Gastrocnemius medialis (tissue), 4 donors: ENCODE results near the gene MSI2. TPM values are rescaled to one million over a fixed set of nuclear protein-coding genes. Genes with fewer than 3 reads are reported as not detected.
A peak's percentile ranks its signal among the peaks of the same experiment; 100 is the strongest.

Experiments
- ATAC-seq, 2 donors: fragments of 150-250 bp; one replicate each; pipeline ENCODE4 v1.9.1; 2016
- DNase-seq, 2 donors: peaks; one replicate each; pipeline ENCODE4 v3.0.0-alpha.2; 2019
- H3K27ac ChIP-seq, 4 donors: fragments of 200-600 bp; sonication (generic); 1 replicate in 1 of 4; 2 replicates in 3 of 4; pipeline ENCODE4 v1.5.1; 2016 to 2018; ENCODE audit warnings: mild to moderate bottlenecking in 2 of 4, moderate library complexity in 1 of 4
- H3K27me3 ChIP-seq, 3 donors: fragments of 200-600 bp; sonication (generic) in 2 of 3; 1 replicate in 1 of 3; 2 replicates in 2 of 3; pipeline versions ENCODE4 v1.5.1 to v1.6.0; 2016 to 2019; ENCODE audit warnings: mild to moderate bottlenecking in 1 of 3, moderate library complexity in 1 of 3
- H3K36me3 ChIP-seq, 2 donors: fragments of 200-600 bp; sonication (generic) in 1 of 2; one replicate each; pipeline ENCODE4 v1.5.1; 2017 to 2018
- H3K4me1 ChIP-seq, 2 donors: fragments of 200-600 bp; sonication (generic) in 1 of 2; one replicate each; pipeline ENCODE4 v1.5.1; 2016 to 2017; ENCODE audit warnings: mild to moderate bottlenecking in 2 of 2
- H3K4me3 ChIP-seq, 4 donors: fragments of 200-600 bp; sonication (generic) in 3 of 4; 1 replicate in 1 of 4; 2 replicates in 3 of 4; pipeline ENCODE4 v1.5.1; 2016 to 2019; ENCODE audit warnings: mild to moderate bottlenecking in 2 of 4
- H3K9me3 ChIP-seq, 3 donors: fragments of 200-600 bp; sonication (generic) in 2 of 3; 1 replicate in 1 of 3; 2 replicates in 2 of 3; pipeline ENCODE4 v1.5.1; 2016 to 2019
- CTCF ChIP-seq, 5 experiments: fragments of 450-650 bp in 3 of 5; fragments of 200-600 bp in 2 of 5; sonication (generic) in 2 of 5; IDR thresholded peaks in 4 of 5; conservative IDR thresholded peaks in 1 of 5; 1 replicate in 4 of 5; 2 replicates in 1 of 5; pipeline ENCODE4 v1.5.1; 2016 to 2019; ENCODE audit warnings: antibody characterized with exemption in 5 of 5, mild to moderate bottlenecking in 3 of 5, moderate library complexity in 3 of 5
- POLR2A ChIP-seq, 2 donors: fragments of 450-650 bp; IDR thresholded peaks; one replicate each; pipeline ENCODE4 v1.6.1; 2017; ENCODE audit warnings: antibody characterized with exemption in 2 of 2, mild to moderate bottlenecking in 2 of 2, moderate library complexity in 2 of 2
- in situ Hi-C, 4 donors: fragments of 200-750 bp; cut with MboI; loops; one replicate each; pipeline versions ENCODE4 v1.15.0 to v1.8.0; 2017; ENCODE audit warnings: low sequenced_read_pairs in 4 of 4
- intact Hi-C: fragments of 100-400 bp; cut with DNase I; formaldehyde crosslinking; loops from one replicate; pipeline ENCODE4 v1.15.1; 2023; ENCODE audit warnings: low total_unique reads
- total RNA-seq, 4 donors: library from RNA; depleted of rRNA; stranded (reverse); fragments of >200 nt; gene quantifications; one replicate each; pipeline versions ENCODE4 v1.1.0 to v1.2.3, GENCODE V29; 2016

Gene MSI2
- total RNA-seq, 4 donors from 2014 or later = 33.1 to 66.2 (median 48.5) TPM

GRCh38 chr17:57418463-57419246 lies 162.3 kb downstream of the MSI2 start:
- in situ Hi-C loops = no loop called here
- DNase-seq = no peak
- intact Hi-C loops = no loop called here
- Histone ChIP-seq H3K4me3 (no peak overlapping the region), H3K36me3 (no peaks in the 10 kb centered on the region), H3K27me3 (no peaks in the 10 kb centered on the region), H3K27ac (no peak overlapping the region), H3K9me3 (no peaks in the 10 kb centered on the region), H3K4me1 (peaks cover 27 to 31% of the 10 kb centered on the region in 2 donors)
- no peak for TF ChIP-seq CTCF (IDR thresholded peaks at IDR 0.05 in 4 of 5, conservative IDR thresholded peaks at IDR 0.05 in 1 of 5)
- TF ChIP-seq POLR2A (IDR thresholded peaks at IDR 0.05) = no peak
- ATAC-seq = no peak

GRCh38 chr17:57419940-57420550 lies 163.7 kb downstream of the MSI2 start:
- DNase-seq (no peak), ATAC-seq (no peak)
- Histone ChIP-seq H3K36me3 (no peaks in the 10 kb centered on the region), H3K9me3 (no peaks in the 10 kb centered on the region), H3K27me3 (no peaks in the 10 kb centered on the region), H3K27ac (peak overlapping the region; percentile 77 to 81 (median 78)), H3K4me3 (no peak overlapping the region), H3K4me1 (peaks cover 20 to 39% of the 10 kb centered on the region in 2 donors)
- TF ChIP-seq POLR2A (IDR thresholded peaks at IDR 0.05) (no peak), CTCF (IDR thresholded peaks at IDR 0.05 in 4 of 5, conservative IDR thresholded peaks at IDR 0.05 in 1 of 5) (no peak)
- in situ Hi-C loops (no loop called here), intact Hi-C loops (loop anchor here (2.0 kb wide), 1 partner anchor 53 kb away; no protein-coding TSS in a partner anchor)

GRCh38 chr17:57420734-57421717 lies 164.7 kb downstream of the MSI2 start:
- no peak for ATAC-seq
- Histone ChIP-seq H3K27ac (peak overlapping the region; percentile 77 to 81 (median 78)), H3K36me3 (no peaks in the 10 kb centered on the region), H3K4me1 (peaks cover 22 to 43% of the 10 kb centered on the region in 2 donors), H3K4me3 (no peak overlapping the region), H3K9me3 (no peaks in the 10 kb centered on the region), H3K27me3 (no peaks in the 10 kb centered on the region)
- TF ChIP-seq POLR2A (IDR thresholded peaks at IDR 0.05) (no peak), CTCF (IDR thresholded peaks at IDR 0.05 in 4 of 5, conservative IDR thresholded peaks at IDR 0.05 in 1 of 5) (no peak)
- intact Hi-C loops (loop anchor here (2.0 kb wide), 1 partner anchor 54 kb away; no protein-coding TSS in a partner anchor), in situ Hi-C loops (no loop called here)
- DNase-seq = no peak

- H3K36me3 ChIP-seq = no peaks in the 10 kb centered on the region
- ATAC-seq (peak; percentile 98 to 99), DNase-seq (peak; percentile 82 to 89)
- no peak for TF ChIP-seq CTCF (IDR thresholded peaks at IDR 0.05 in 4 of 5, conservative IDR thresholded peaks at IDR 0.05 in 1 of 5)
- TF ChIP-seq POLR2A (IDR thresholded peaks at IDR 0.05) = no peak
- intact Hi-C loops (loop anchor here (2.0 kb wide), 1 partner anchor 20 kb away; no protein-coding TSS in a partner anchor), in situ Hi-C loops (no loop called here)
- H3K27me3 ChIP-seq = no peaks in the 10 kb centered on the region
- peak overlapping the region; percentile 77 to 81 (median 78) for H3K27ac ChIP-seq
- no peak overlapping the region for H3K4me3 ChIP-seq
- peaks cover 26 to 39% of the 10 kb centered on the region in 2 donors for H3K4me1 ChIP-seq
- no peaks in the 10 kb centered on the region for H3K9me3 ChIP-seq
Measured at GRCh38 chr17:57422574-57423164, 166.3 kb downstream of the MSI2 start.
